ENCODE measurements around the gene MEG3.

DNA sequence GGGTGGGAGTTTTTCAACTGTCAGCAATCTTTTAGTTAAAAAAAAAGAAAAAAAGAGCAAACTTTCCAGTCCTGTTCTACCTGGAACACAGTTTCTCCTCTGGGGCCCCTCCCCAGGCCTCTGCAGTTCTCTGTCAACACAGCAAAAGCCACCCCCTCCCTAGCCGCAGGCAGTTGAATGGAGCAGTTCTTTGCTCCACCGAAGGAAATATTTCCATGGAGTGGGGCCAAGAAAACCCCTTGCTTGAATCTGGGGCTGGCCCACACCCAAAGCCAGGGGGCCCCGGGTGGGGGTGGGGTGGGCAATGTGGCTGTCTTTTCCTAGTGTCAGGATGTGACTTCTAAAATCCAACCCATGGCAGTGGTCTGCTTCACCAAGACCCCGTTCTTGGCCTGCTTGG is 5.0 kb upstream of the MEG3 start:
- TF ChIP-seq EZH2 (IDR thresholded peaks at IDR 0.05) = no peak
- peak; percentile 22; the same call in 1 of the 2 replicates for TF ChIP-seq POLR2AphosphoS5 (IDR thresholded peaks at IDR 0.05; ENCODE audit: borderline replicate concordance, low read depth, low read length)
- no peak for TF ChIP-seq FOXP2 (optimal IDR thresholded peaks at IDR 0.05; ENCODE audit: control extremely low read depth, extremely low read length, insufficient read depth)

Data from SK-N-MC (cell line).